Measurements from ENCODE around the gene NELL1.

- TF ChIP-seq CTCF (IDR thresholded peaks at IDR 0.05; ENCODE audit: low read depth, low read length, poor library complexity, severe bottlenecking) (no peak), EZH2phosphoT487 (IDR thresholded peaks at IDR 0.05; ENCODE audit: borderline replicate concordance, low read length) (no peak)
Measured at GRCh38 chr11:21321530-21321929, 652.1 kb downstream of the NELL1 start.
